Smooth muscle cell (in vitro differentiated cells): ENCODE data around the gene LPIN2. TPM values are rescaled to one million over a fixed set of nuclear protein-coding genes. Genes with fewer than 3 reads are reported as not detected.

Source experiments
- DNase-seq: peaks from one replicate; lab custom pipeline; 2025; ENCODE audit not compliant: unreplicated experiment; lab: John Stamatoyannopoulos, UW
- H2AFZ ChIP-seq: fragments of 200-600 bp; sonication (generic); 2 replicates; pipeline ENCODE4 v1.6.0; 2016; ENCODE audit warnings: antibody characterized with exemption, low read depth, mild to moderate bottlenecking
- H3F3A ChIP-seq: fragments of 200-600 bp; sonication (generic); 2 replicates; pipeline ENCODE4 v1.6.0; 2017; ENCODE audit warnings: antibody characterized with exemption, low read depth
- H3K27ac ChIP-seq: fragments of 200-600 bp; sonication (generic); 2 replicates; pipeline ENCODE4 v1.5.1; 2016; ENCODE audit warnings: low read depth, mild to moderate bottlenecking
- H3K27me3 ChIP-seq: fragments of 200-600 bp; sonication (generic); 2 replicates; pipeline ENCODE4 v1.6.1; 2016; ENCODE audit warnings: low read depth, mild to moderate bottlenecking
- H3K36me3 ChIP-seq: fragments of 200-600 bp; sonication (generic); 2 replicates; pipeline ENCODE4 v1.5.1; 2016; ENCODE audit warnings: low read depth
- H3K4me1 ChIP-seq: fragments of 200-600 bp; sonication (generic); 2 replicates; pipeline ENCODE4 v1.5.1; 2016; ENCODE audit warnings: low read depth
- H3K4me2 ChIP-seq: fragments of 200-600 bp; sonication (generic); 2 replicates; pipeline ENCODE4 v1.6.0; 2016; ENCODE audit warnings: mild to moderate bottlenecking
- H3K4me3 ChIP-seq: fragments of 200-600 bp; sonication (generic); 2 replicates; pipeline ENCODE4 v1.5.1; 2016; ENCODE audit warnings: mild to moderate bottlenecking
- H3K79me2 ChIP-seq: fragments of 200-600 bp; sonication (generic); 2 replicates; pipeline ENCODE4 v1.6.0; 2016; ENCODE audit warnings: low read depth, mild to moderate bottlenecking
- H3K9ac ChIP-seq: fragments of 200-600 bp; sonication (generic); 2 replicates; pipeline ENCODE4 v1.6.0; 2016; ENCODE audit warnings: low read depth
- H3K9me3 ChIP-seq: fragments of 200-600 bp; sonication (generic); replicated peaks from 2 replicates; pipeline ENCODE4 v1.5.1; 2016; ENCODE audit warnings: low read depth
- H4K20me1 ChIP-seq: fragments of 200-600 bp; sonication (generic); 2 replicates; pipeline ENCODE4 v1.6.0; 2016; ENCODE audit warnings: low read depth
- CTCF ChIP-seq: fragments of 200-600 bp; sonication (generic); IDR thresholded peaks from 2 replicates; pipeline ENCODE4 v1.5.1; 2017; ENCODE audit warnings: borderline replicate concordance, mild to moderate bottlenecking, antibody characterized with exemption; ENCODE audit not compliant: insufficient read depth, poor library complexity, severe bottlenecking
- WGBS: methylation state at CpG from one replicate; pipeline ENCODE4 v1.1.7; 2016; ENCODE audit warnings: low lambda C conversion rate; 5-methylcytosine and 5-hydroxymethylcytosine counted together
- polyA plus RNA-seq: library from polyadenylated mRNA; unstranded; fragments of >200 nt; fragmentation: Nextera tagmentation; extraction: Ambion mirVana; gene quantifications from 2 replicates; pipeline ENCODE4 v1.2.1, GENCODE V29; 2016
- small RNA-seq: library from RNA; depleted of rRNA; stranded (forward); fragments of <200 nt; gene quantifications from one replicate; pipeline ENCODE3, GENCODE V24; 2014
- total RNA-seq: library from RNA; depleted of rRNA; stranded (reverse); fragments of >200 nt; gene quantifications from 2 replicates; pipeline ENCODE4 v1.2.3, GENCODE V29; 2014

Gene LPIN2
- total and polyA plus RNA-seq, 2 experiments from 2014 or later: 15.4 to 20.0 TPM

GRCh38 chr18:2964361-2965010 is 48.5 kb downstream of the LPIN2 start:
- no peaks in the 10 kb centered on the region for H3K36me3 ChIP-seq
- H3K79me2 ChIP-seq: peaks cover 70% of the 10 kb centered on the region
- H3K4me3 ChIP-seq: no peak overlapping the region
- peaks cover 3% of the 10 kb centered on the region for H3F3A ChIP-seq
- WGBS: 76% methylated on average over 8 of the region's 8 CpGs
- H4K20me1 ChIP-seq: peaks cover 72% of the 10 kb centered on the region
- no peak overlapping the region for H3K27ac ChIP-seq
- DNase-seq: no peak
- no peaks in the 10 kb centered on the region for H3K9me3 ChIP-seq
- H2AFZ ChIP-seq: no peak overlapping the region
- no peak overlapping the region for H3K9ac ChIP-seq
- TF ChIP-seq CTCF: no peak
- no peak overlapping the region for H3K4me2 ChIP-seq
- no peaks in the 10 kb centered on the region for H3K27me3 ChIP-seq
- peaks cover 21% of the 10 kb centered on the region for H3K4me1 ChIP-seq

Small RNA genes within 50 kb of the gene (small RNA-seq; reads per million reads assigned to genes)
- not detected for gene RF00156

Other genes with a start within 250 kb of the LPIN2 start
- gene EMILIN2, start 166.1 kb downstream of the LPIN2 start, total RNA-seq: 6.5 and 14.7 TPM in 2 replicates
- gene EMILIN2, start 166.1 kb downstream of the LPIN2 start, polyA plus RNA-seq: 22.9 and 27.3 TPM in 2 replicates
- gene MYOM1, start 206.8 kb upstream of the LPIN2 start, total RNA-seq: 0.40 and 0.54 TPM in 2 replicates
- gene MYOM1, start 206.8 kb upstream of the LPIN2 start, polyA plus RNA-seq: 0.20 and 0.87 TPM in 2 replicates
- gene MYL12A, start 234.7 kb upstream of the LPIN2 start, total RNA-seq: 777 and 802 TPM in 2 replicates
- 915 and 953 TPM in 2 replicates for gene MYL12A, start 234.7 kb upstream of the LPIN2 start, polyA plus RNA-seq
- gene MYL12B, start 249.0 kb upstream of the LPIN2 start, total RNA-seq: 368 and 427 TPM in 2 replicates
- gene MYL12B, start 249.0 kb upstream of the LPIN2 start, polyA plus RNA-seq: 498 TPM in 2 replicates